ENCODE results near the gene CCDC137.

The CCDC137 gene

GRCh38 chr17:81635431-81635830 is 31.1 kb upstream of the CCDC137 start:
- no peak for TF ChIP-seq CTCF (IDR thresholded peaks at IDR 0.05; ENCODE audit: insufficient read depth, low read length, missing control alignments)
- no peak for DNase-seq (ENCODE audit: low read depth, low spot score)
- ChIA-PET POLR2A (no interaction called here), CTCF (interaction anchor here (0.6 to 2.5 kb wide), 2 partner anchors 34 to 89 kb away, joined by 4 to 10 read pairs; no protein-coding TSS in a partner anchor)
- H3K4me3 ChIP-seq (ENCODE audit: low read depth, low read length) = peak overlapping the region; percentile 79

GRCh38 chr17:81635973-81636504 is 30.5 kb upstream of the CCDC137 start:
- ChIA-PET CTCF (interaction anchor here (0.6 to 2.5 kb wide), 2 partner anchors 35 to 90 kb away, joined by 4 to 10 read pairs; no protein-coding TSS in a partner anchor), POLR2A (interaction anchor here (1.2 kb wide), 1 partner anchor 9 kb away, joined by 5 read pairs; no protein-coding TSS in a partner anchor)
- peak overlapping the region; percentile 79 for H3K4me3 ChIP-seq (ENCODE audit: low read depth, low read length)
- no peak for TF ChIP-seq CTCF (IDR thresholded peaks at IDR 0.05; ENCODE audit: insufficient read depth, low read length, missing control alignments)
- DNase-seq (ENCODE audit: low read depth, low spot score) = no peak

- ChIA-PET CTCF (interaction anchor here (2.5 kb wide), 1 partner anchor 35 kb away, joined by 10 read pairs; no protein-coding TSS in a partner anchor), POLR2A (interaction anchor here (1.0 to 1.2 kb wide), 3 partner anchors 10 to 47 kb away, joined by 3 to 5 read pairs (median 3); partner anchors contain the start of genes ARL16 and HGS)
- TF ChIP-seq CTCF (IDR thresholded peaks at IDR 0.05; ENCODE audit: insufficient read depth, low read length, missing control alignments) = no peak
- peak within 1 kb of the TSS; percentile 79 for H3K4me3 ChIP-seq (ENCODE audit: low read depth, low read length)
- peak; percentile 17 for DNase-seq (ENCODE audit: low read depth, low spot score)
These were observed 29.8 kb upstream of the CCDC137 start, which contains the start of the genes NPLOC4 and TSPAN10 for GRCh38 chr17:81636505-81637288. TSS of gene NPLOC4 (minus strand) at chr17:81637112. CDS start at chr17:81636930, 182 bp downstream. TSS of gene TSPAN10 (plus strand) at chr17:81637196. CDS start at chr17:81642413, 5,217 bp downstream.

DNA sequence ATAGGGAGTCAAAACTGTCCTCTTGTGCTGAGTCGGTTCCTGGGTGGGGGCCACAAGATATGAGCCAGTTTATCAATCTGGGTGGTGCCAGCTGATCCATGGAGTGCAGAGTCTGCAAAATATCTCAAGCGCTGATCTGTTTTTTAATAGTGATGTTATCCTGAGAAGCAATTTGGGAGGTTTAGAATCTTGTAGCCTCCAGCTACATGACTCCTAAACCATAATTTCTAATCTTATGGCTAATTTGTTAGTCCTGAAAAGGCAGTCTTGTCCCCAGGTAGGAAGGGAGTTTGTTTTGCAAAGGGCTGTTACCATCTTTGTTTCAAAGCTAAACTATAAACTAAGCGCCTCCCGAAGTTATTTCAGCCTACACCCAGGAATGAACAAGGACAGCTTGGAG is 27.9 kb upstream of the CCDC137 start:
- CTCF ChIA-PET = no interaction called here
- TF ChIP-seq CTCF (IDR thresholded peaks at IDR 0.05; ENCODE audit: insufficient read depth, low read length, missing control alignments) = no peak
- POLR2A ChIA-PET = no interaction called here

DNA sequence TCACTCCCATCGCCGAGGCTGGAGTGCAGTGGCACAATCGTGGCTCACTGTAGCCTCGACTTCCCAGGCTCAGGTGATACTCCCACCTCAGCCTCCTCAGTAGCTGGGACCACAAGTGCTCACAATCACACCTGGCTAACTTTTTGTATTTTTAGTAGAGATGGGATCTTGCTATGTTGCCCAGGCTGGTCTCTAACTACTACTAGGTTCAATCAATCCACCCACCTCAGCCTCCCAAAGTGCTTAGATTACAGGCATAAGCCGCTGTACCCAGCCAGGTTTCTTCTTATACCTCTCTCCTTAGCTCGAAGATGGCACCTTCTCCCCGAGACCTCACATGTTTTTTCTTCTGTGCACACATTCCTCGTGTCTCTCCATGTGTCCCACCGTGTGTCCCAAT is 26.5 kb upstream of the CCDC137 start:
- no peak for DNase-seq (ENCODE audit: low read depth, low spot score)
- H3K4me3 ChIP-seq (ENCODE audit: low read depth, low read length) = no peak overlapping the region
- ChIA-PET CTCF (interaction anchor here (0.7 to 1.5 kb wide), 2 partner anchors 35 to 39 kb away, joined by 3 read pairs; no protein-coding TSS in a partner anchor), POLR2A (no interaction called here)
- no peak for TF ChIP-seq CTCF (IDR thresholded peaks at IDR 0.05; ENCODE audit: insufficient read depth, low read length, missing control alignments)

More for the DNA sequence above, 27.9 kb upstream of the CCDC137 start:
- no peak overlapping the region for H3K4me3 ChIP-seq (ENCODE audit: low read depth, low read length)
- no peak for DNase-seq (ENCODE audit: low read depth, low spot score)
